ENCODE results near the gene CD8A. TPM values are rescaled to one million over a fixed set of nuclear protein-coding genes. Genes with fewer than 3 reads are reported as not detected.
A peak's percentile ranks its signal among the peaks of the same experiment; 100 is the strongest.
"Not testable (repeated sequence)": the region's sequence is repeated elsewhere in the genome, so short reads cannot be mapped to it uniquely, and the experiment has no call there.

The CD8A gene
- total RNA-seq (ENCODE audit: insufficient read depth, low replicate concordance) = 10.6 TPM

- DNase-seq (ENCODE audit: low spot score) = peak; percentile 15
These were observed at the start of gene CD8A for GRCh38 chr2:86790676-86791572. CD8A (minus strand) TSS chr2:86790913; CDS start chr2:86790825, 88 bp downstream.

DNA sequence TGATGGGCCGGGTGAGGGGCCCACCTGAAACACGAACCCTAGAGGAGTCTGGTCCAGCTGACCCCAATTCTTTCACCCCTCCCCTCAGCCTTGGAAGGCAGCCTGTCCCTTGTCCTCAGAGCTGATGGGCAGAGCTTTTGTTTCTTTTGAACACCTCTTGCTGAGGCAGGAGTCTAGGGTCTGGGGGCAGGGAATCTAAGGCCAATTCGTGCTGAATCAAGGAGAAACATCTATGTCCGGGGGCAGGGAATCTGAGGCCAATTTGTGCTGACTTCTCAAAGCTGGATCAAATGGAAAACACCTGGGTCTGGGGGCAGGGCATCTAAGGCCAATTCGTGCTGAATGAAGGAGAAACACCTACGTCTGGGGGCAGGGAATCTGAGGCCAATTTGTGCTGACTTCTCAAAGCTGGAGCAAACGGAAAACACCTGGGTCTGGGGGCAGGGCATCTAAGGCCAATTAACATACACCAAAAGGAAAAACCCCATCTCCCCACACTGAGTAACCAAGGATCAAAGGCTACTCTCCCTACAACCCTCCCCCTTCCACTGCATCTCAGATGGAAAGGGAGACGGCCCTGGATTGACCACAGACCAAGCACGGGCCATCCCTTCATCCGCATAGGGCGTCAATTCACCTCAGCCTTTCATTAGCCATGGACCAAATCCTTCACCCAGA lies 49.3 kb upstream of the CD8A start:
- not testable (repeated sequence) for DNase-seq (ENCODE audit: low spot score)

DNA sequence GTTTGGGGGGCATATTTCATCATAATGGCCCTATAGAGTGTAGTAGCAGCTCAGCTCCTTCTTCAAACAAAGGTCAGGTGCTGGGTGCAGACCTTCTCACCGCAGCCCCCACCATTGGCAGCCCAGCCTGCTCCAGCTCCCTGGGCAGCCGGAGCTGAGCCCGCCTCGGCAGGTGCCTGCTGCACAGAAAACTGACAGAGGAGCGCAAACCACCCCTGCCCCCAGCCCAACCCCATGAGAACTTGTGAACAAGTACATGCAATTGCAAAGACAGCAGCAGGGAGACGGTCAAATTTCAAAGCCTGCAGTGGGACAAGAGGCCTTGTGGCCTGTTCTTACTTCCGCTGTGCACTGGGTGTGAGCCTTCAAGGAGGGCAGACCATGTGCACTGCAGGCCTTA lies 48.7 kb upstream of the CD8A start:
- DNase-seq (ENCODE audit: low spot score) = not testable (repeated sequence)

DNA sequence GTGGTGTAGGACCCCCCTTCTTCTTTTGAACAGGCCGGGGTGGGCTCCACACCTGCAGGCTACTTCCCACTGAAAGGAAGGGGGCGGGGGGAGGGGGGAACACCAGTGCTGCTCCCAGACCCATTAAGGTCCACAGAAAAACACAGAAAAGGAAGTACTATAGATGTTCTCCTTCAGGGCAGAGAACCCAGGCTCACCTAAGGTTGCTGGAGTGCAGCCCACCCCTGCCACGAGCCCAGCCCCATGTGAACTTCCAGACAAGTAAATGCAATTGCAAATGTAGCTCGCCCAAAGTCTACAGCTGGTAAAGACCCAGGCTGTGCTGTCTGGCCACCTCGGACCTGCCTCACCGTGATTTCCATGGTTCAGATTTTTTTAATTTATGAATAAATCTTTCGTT lies 47.0 kb upstream of the CD8A start:
- not testable (repeated sequence) for DNase-seq (ENCODE audit: low spot score)

GRCh38 chr2:86836915-86837695 lies 46.4 kb upstream of the CD8A start:
- peak; percentile 88 for DNase-seq (ENCODE audit: low spot score)

- not testable (repeated sequence) for DNase-seq (ENCODE audit: low spot score)
These were observed 44.8 kb upstream of the CD8A start for GRCh38 chr2:86835548-86835889.

DNA sequence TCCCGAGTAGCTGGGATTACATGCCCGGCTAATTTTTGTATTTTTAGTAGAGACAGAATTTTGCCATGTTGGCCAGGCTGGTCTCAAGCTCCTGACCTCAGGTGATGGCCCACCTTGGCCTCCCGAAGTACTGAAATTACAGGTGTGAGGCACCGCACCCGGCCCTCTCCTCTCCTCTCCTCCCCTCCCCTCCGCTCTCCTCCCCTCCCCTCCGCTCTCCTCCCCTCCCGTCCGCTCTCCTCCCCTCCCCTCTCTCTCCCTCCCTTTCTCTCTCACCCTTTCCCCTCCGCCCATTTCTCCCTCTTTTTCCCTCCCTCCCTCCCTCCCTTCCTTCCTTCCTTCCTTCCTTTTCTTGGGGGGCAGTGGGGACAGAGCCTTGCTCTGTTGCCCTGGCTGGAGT lies 42.6 kb upstream of the CD8A start:
- no peak for DNase-seq (ENCODE audit: low spot score)

DNA sequence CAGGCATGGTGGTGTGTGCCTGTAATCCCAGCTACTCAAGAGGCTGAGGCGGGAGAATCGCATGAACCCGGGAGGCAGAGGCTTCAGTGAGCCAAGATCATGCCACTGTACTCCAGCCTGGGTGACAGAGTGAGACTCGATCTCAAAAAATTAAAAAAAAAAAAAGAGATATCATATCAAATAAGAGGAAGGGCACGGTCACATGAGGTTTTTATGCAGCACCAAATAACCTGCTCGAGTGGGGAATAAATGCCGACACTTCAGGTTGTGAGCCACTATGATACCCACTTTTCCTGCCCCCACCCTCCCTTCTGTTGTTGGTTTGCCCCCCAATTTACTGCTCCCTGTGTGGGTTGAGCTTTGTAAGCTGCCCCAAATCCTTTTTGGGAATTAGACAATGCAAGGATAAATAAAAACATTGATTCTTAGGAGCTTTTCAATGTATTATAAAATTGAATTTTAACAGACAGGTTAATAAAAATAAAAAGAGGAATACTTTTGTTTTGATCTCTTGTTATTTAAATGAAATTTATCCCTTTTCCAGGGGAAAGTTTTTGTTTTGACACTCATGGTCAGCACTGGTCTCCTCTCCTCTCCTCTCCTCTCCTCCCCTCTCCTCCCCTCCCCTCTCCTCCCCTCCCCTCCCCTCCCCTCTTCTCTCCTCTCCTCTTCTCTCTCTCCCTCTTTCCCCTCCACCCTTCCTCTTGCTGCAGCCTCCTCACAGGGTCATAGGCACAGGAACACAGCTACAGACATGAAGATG lies 41.8 kb upstream of the CD8A start:
- DNase-seq (ENCODE audit: low spot score) = no peak

DNA sequence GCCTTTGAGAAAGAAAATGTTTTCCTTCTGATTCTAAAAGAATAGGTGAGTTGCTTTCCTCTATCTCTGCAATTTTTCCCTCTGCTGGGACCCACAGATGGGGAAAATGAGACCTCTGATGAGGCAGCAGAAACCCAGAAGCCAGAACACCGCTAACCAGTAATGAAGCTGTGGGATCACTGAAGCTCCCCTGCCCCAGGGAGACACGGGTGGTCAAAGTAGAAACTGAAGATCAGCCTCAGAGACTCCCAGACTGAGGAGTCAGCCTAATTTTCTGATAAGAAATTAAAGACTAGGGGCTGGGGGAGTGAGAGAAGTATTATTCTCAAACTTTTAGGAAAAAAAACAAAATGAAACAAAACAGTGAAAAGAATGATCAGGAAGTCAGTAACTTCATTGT lies 40.8 kb upstream of the CD8A start:
- DNase-seq (ENCODE audit: low spot score) = no peak

- no peak for DNase-seq (ENCODE audit: low spot score)
These were observed 36.2 kb upstream of the CD8A start for GRCh38 chr2:86826951-86827350.

- DNase-seq (ENCODE audit: low spot score) = no peak
These were observed 35.1 kb upstream of the CD8A start for GRCh38 chr2:86825693-86826381.

GRCh38 chr2:86825036-86825692 lies 34.5 kb upstream of the CD8A start:
- no peak for DNase-seq (ENCODE audit: low spot score)

- DNase-seq (ENCODE audit: low spot score) = no peak
These were observed 32.1 kb upstream of the CD8A start for GRCh38 chr2:86822668-86823345.

DNA sequence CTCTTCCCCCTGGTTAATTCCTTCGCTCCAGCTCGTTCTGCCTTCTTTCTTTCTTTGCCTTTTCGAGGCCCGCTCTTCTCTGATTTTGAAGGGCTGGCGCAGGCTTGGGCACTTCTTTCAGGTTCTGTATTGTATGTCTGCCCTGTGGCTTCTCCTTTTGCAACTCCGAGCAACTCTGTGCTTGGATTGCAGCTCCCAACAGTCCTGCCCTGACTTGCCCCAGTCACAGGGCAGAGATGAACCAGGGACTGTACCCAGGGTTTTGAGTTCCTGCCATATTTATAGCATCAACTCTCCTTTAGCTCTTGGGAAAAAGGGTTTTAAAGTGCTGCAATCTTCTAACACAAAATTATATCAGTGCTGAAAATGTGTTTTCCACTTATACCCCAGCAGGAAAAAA lies 31.1 kb upstream of the CD8A start:
- peak; percentile 5 for DNase-seq (ENCODE audit: low spot score)

GRCh38 chr2:86821306-86821705 lies 30.6 kb upstream of the CD8A start:
- DNase-seq (ENCODE audit: low spot score) = no peak

DNA sequence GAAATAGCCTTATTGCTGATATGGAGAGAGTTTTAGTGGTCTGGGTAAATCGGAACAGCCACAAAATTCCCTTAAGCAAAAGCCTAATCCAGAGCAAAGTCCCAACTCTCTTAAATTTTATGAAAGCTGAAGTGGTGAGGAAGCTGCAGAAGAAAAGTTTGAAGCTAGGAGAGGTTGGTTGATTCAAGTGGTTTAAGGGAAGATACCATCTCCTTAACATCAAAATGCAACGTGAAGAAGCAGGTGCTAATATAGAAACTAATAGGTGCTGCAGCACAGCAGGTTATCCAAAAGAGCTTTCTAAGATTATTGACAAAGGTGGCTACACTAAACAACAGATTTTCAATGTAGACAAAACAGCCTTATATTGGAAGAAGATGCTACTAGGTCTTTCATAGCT lies 28.2 kb upstream of the CD8A start:
- no peak for DNase-seq (ENCODE audit: low spot score)

GRCh38 chr2:86818114-86818801 lies 27.5 kb upstream of the CD8A start:
- no peak for DNase-seq (ENCODE audit: low spot score)

DNA sequence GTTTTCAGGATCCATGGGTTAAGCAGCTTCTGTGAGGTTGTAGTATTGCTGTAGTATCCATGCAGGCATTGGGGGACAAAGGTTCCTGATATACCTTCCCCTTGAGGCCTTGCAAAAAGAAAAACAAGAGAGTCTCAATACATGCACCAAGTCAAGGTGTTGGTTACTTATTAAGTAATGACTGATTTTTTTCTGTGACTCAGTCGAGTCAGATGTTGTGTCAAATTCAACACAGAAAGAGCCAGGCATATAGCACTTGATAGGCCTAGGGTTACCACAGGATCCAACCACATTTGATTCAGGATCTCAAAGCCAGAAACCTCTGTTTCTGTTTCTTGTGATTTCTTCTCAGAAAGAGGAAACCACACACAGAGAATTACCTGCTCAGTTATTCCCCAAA lies 24.9 kb upstream of the CD8A start:
- DNase-seq (ENCODE audit: low spot score) = no peak

DNA sequence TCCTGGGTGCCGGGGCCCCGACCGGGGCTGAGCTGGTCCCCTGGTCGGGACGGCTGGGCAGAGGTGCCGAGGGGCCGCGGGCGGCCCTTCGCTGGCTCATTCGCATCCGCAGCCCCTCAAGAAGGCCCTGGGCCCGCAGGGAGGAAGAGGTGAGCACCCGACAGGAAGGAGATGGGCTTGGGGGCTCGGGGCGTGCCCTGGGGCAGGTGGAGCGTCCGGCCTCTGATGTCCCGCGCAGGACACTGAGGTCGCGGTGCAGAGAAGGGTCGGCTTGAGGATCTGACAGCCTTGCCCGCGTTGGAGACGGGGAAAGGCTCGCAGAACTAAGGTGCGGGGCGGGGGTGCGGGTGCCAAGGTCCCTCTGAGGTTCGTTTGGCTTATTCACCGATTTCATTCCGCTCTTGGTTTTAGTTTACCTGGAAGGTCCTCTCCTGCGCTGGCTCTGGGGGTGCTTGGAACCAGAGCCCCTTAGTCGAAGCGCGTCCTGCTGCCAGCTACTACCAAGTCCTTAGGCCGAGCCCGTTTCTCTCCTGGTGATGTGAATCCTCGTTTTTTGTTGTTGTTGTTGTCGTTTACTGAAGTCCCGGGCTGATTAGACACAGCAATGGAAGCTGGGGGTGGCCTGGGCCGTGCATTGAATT lies 18.9 kb upstream of the CD8A start:
- no peak for DNase-seq (ENCODE audit: low spot score)

Data from umbilical cord (tissue), 2 donors.